Activated CD4-positive, alpha-beta T cell treated with anti-CD3 and anti-CD28 coated beads, Interleukin-10, Interleukin-2, amounts not matched to agents 100 ng/mL and 50 ng/mL, durations not matched to agents 16 hours and 8 hours (primary cell): Measurements from ENCODE around the gene KIF5B.
A peak's percentile ranks its signal among the peaks of the same experiment; 100 is the strongest.
"Not testable (repeated sequence)": the region's sequence is repeated elsewhere in the genome, so short reads cannot be mapped to it uniquely, and the experiment has no call there.

Experiments used
- DNase-seq: peaks from one replicate; pipeline ENCODE4 v3.0.0-alpha.2; 2020

The KIF5B gene

GRCh38 chr10:32004161-32004591, 52.0 kb downstream of the KIF5B start:
- DNase-seq: no peak

GRCh38 chr10:32002531-32002930, 53.7 kb downstream of the KIF5B start:
- DNase-seq: no peak

- no peak for DNase-seq
These were observed 55.3 kb downstream of the KIF5B start for GRCh38 chr10:32000937-32001336.

- no peak for DNase-seq
These were observed 56.4 kb downstream of the KIF5B start for GRCh38 chr10:31999836-32000235.

GRCh38 chr10:31999070-31999660, 57.1 kb downstream of the KIF5B start:
- no peak for DNase-seq

- no peak for DNase-seq
These were observed 61.3 kb downstream of the KIF5B start for GRCh38 chr10:31994926-31995325.

- no peak for DNase-seq
These were observed 65.3 kb downstream of the KIF5B start for GRCh38 chr10:31990937-31991336.

- not testable (repeated sequence) for DNase-seq
These were observed 68.4 kb downstream of the KIF5B start for GRCh38 chr10:31987786-31988185.

GRCh38 chr10:31982111-31982510, 74.1 kb downstream of the KIF5B start:
- DNase-seq: no peak

GRCh38 chr10:31980471-31980870, 75.8 kb downstream of the KIF5B start:
- DNase-seq: no peak

GRCh38 chr10:31979071-31979470, 77.2 kb downstream of the KIF5B start:
- not testable (repeated sequence) for DNase-seq

GRCh38 chr10:31978156-31978483, 78.1 kb downstream of the KIF5B start:
- no peak for DNase-seq

GRCh38 chr10:31977440-31978155, 78.6 kb downstream of the KIF5B start:
- DNase-seq: peak; percentile 14

GRCh38 chr10:31975157-31975765, 81.0 kb downstream of the KIF5B start:
- no peak for DNase-seq

GRCh38 chr10:31974434-31975124, 81.6 kb downstream of the KIF5B start:
- DNase-seq: no peak

- no peak for DNase-seq
These were observed 83.6 kb downstream of the KIF5B start for GRCh38 chr10:31972519-31973041.

GRCh38 chr10:31969847-31970246, 86.4 kb downstream of the KIF5B start:
- not testable (repeated sequence) for DNase-seq

- DNase-seq: no peak
These were observed 92.6 kb downstream of the KIF5B start for GRCh38 chr10:31963589-31963980.

GRCh38 chr10:31962826-31963588, 93.2 kb downstream of the KIF5B start:
- DNase-seq: no peak

GRCh38 chr10:31961277-31962074, 94.7 kb downstream of the KIF5B start:
- DNase-seq: peak; percentile 40

- no peak for DNase-seq
These were observed 96.6 kb downstream of the KIF5B start for GRCh38 chr10:31959461-31960173.
